Fibroblast of pulmonary artery (primary cell): ENCODE measurements around the gene SQOR.

Experiments
- DNase-seq: peaks from one replicate; pipeline ENCODE4 v3.0.0-alpha.2; 2010; ENCODE audit warnings: low read depth
- H3K4me3 ChIP-seq: replicated peaks from 2 replicates; pipeline ENCODE4 v1.5.1; 2011; ENCODE audit warnings: low read depth, mild to moderate bottlenecking, control low read depth, low read length, moderate library complexity
- CTCF ChIP-seq: IDR thresholded peaks from 2 replicates; pipeline ENCODE4 v1.5.1; 2011; ENCODE audit warnings: mild to moderate bottlenecking, control low read depth, low read length, inconsistent platforms; ENCODE audit errors: missing control alignments

Gene SQOR

GRCh38 chr15:45703670-45704328, 69.0 kb downstream of the SQOR start:
- H3K4me3 ChIP-seq: no peak overlapping the region
- DNase-seq: no peak
- peak; percentile 31 for TF ChIP-seq CTCF

GRCh38 chr15:45704329-45705249, 69.8 kb downstream of the SQOR start:
- no peak for TF ChIP-seq CTCF
- peak overlapping the region; percentile 70 for H3K4me3 ChIP-seq
- DNase-seq: peak; percentile 59

GRCh38 chr15:45705510-45706473, 71.0 kb downstream of the SQOR start:
- peak; percentile 83 for TF ChIP-seq CTCF
- DNase-seq: peak; percentile 93
- peak overlapping the region; percentile 70 for H3K4me3 ChIP-seq

- no peak for DNase-seq
- no peak overlapping the region for H3K4me3 ChIP-seq
- TF ChIP-seq CTCF: no peak
These were observed 75.8 kb downstream of the SQOR start for GRCh38 chr15:45710657-45711056.

- peak; percentile 86 for DNase-seq
- TF ChIP-seq CTCF: peak; percentile 88
- peak overlapping the region; percentile 39 for H3K4me3 ChIP-seq
These were observed 80.0 kb downstream of the SQOR start for GRCh38 chr15:45714590-45715488.
